Measurements from ENCODE around the gene SRGAP1. TPM values are rescaled to one million over a fixed set of nuclear protein-coding genes. Genes with fewer than 3 reads are reported as not detected.

The SRGAP1 gene
- total RNA-seq, 4 donors from 2014 or later: 7.2 to 22.9 (median 11.5) TPM

DNA sequence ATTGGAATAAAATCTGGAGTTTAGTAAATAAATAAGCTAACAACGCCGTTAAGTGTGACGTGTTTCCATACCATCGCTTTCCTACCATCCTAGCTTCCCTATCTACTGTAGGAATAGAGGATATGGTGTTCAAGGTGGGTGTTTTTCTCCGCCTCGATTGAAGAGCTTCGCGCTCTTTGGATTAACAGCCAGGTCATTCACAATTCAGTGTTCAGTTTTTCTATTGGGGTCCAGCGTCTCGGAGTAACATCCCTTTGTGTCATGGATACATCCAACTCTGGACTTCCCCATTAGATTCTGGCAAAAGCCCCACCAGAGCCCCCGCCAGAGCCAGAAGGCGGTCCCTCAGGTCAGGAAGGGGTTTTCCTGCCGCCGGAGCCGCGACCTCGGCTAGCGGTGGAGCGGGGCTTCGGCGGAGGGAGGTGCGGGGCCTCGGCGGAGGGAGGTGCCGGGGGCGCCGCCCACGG, 1.2 kb upstream of the SRGAP1 start:
- no peak for ATAC-seq
- Histone ChIP-seq H3K36me3 (no peaks in the 10 kb centered on the region), H3K9me3 (no peaks in the 10 kb centered on the region), H3K4me1 (peaks cover 0 to 36% (median 0%) of the 10 kb centered on the region in 3 donors), H3K27ac (peak overlapping the region; percentile 64 to 99 (median 98)), H3K27me3 (no peaks in the 10 kb centered on the region), H3K4me3 (peak overlapping the region; percentile 44 to 98)
- TF ChIP-seq, protein P1, sequence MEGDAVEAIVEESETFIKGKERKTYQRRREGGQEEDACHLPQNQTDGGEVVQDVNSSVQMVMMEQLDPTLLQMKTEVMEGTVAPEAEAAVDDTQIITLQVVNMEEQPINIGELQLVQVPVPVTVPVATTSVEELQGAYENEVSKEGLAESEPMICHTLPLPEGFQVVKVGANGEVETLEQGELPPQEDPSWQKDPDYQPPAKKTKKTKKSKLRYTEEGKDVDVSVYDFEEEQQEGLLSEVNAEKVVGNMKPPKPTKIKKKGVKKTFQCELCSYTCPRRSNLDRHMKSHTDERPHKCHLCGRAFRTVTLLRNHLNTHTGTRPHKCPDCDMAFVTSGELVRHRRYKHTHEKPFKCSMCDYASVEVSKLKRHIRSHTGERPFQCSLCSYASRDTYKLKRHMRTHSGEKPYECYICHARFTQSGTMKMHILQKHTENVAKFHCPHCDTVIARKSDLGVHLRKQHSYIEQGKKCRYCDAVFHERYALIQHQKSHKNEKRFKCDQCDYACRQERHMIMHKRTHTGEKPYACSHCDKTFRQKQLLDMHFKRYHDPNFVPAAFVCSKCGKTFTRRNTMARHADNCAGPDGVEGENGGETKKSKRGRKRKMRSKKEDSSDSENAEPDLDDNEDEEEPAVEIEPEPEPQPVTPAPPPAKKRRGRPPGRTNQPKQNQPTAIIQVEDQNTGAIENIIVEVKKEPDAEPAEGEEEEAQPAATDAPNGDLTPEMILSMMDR (IDR thresholded peaks at IDR 0.05): no peak
- TF ChIP-seq POLR2A (IDR thresholded peaks at IDR 0.05): no peak
- TF ChIP-seq POLR2AphosphoS5 (IDR thresholded peaks at IDR 0.05): no peak
- no peak for TF ChIP-seq EP300 (IDR thresholded peaks at IDR 0.05)
- 11 to 22% methylated on average over 8 to 10 of the region's 28 CpGs for WGBS, 2 donors (ENCODE audit: low coverage in 1 of 2)

DNA sequence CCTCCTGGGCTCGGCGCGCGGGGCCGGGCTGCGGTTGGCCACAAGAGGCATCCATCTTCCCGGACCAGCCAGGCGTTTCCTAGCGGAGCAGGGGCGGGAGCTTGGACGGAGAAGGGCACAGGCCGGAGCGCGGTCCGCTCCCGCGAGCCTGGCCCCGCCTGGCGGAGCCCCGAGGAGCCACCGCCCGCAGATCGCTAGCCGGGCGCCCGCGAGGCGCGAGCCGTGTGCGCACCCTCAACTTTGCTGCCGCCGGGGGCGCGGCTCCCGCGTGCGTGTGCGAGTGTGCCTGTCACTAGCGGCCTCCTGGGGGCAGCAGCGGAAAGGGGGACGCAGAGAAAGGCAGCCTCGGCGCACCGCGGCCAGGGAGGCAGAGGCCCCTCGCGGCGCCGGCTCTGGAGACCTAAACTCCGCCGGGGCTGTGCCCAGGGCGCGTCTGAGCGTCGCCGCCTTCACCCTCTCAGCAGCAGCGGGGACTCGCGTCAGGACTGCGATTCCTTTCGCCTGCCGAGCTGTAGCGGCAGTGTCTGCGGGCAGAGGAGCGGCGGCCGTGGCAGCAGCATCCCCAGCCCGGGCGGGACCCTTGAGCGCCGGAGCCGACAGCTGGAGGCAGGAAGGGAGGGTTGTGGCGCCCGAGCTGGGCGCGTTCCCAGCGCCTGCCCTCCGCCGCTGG, 644 bp upstream of the SRGAP1 start:
- Histone ChIP-seq H3K27me3 (no peaks in the 10 kb centered on the region), H3K27ac (peak overlapping the region; percentile 64 to 99 (median 98)), H3K9me3 (no peaks in the 10 kb centered on the region), H3K36me3 (no peaks in the 10 kb centered on the region), H3K4me3 (peak overlapping the region; percentile 44 to 98), H3K4me1 (peaks cover 0 to 41% (median 0%) of the 10 kb centered on the region in 3 donors)
- WGBS, 2 donors (ENCODE audit: low coverage in 1 of 2): no CpG with 5 or more reads among the region's 80 CpGs
- peak; percentile 95 for ATAC-seq
- peak; percentile 28 to 67 for TF ChIP-seq POLR2A (IDR thresholded peaks at IDR 0.05)
- peak; percentile 84 for TF ChIP-seq POLR2AphosphoS5 (IDR thresholded peaks at IDR 0.05)
- TF ChIP-seq EP300 (IDR thresholded peaks at IDR 0.05): no peak
- TF ChIP-seq, protein P1 (IDR thresholded peaks at IDR 0.05): peak; percentile 76 to 99 (median 97)

GRCh38 chr12:63845726-63846125, 1.2 kb downstream of the SRGAP1 start:
- ATAC-seq: no peak
- H3K27me3 ChIP-seq: no peaks in the 10 kb centered on the region
- TF ChIP-seq POLR2A (IDR thresholded peaks at IDR 0.05): no peak
- no peak for TF ChIP-seq POLR2AphosphoS5 (IDR thresholded peaks at IDR 0.05)
- TF ChIP-seq, protein P1 (IDR thresholded peaks at IDR 0.05): no peak
- H3K36me3 ChIP-seq: no peaks in the 10 kb centered on the region
- WGBS, 2 donors (ENCODE audit: low coverage in 1 of 2): 13 to 37% methylated on average over 2 of the region's 2 CpGs
- H3K27ac ChIP-seq: no peak overlapping the region
- H3K4me1 ChIP-seq: peaks cover 0 to 50% (median 0%) of the 10 kb centered on the region in 3 donors
- peak overlapping the region; percentile 44 to 98 for H3K4me3 ChIP-seq
- no peaks in the 10 kb centered on the region for H3K9me3 ChIP-seq

- H3K27ac ChIP-seq: no peak overlapping the region
- no peaks in the 10 kb centered on the region for H3K27me3 ChIP-seq
- 81 to 87% methylated on average over 5 to 6 of the region's 6 CpGs for WGBS, 2 donors (ENCODE audit: low coverage in 1 of 2)
- peaks cover 0 to 50% (median 0%) of the 10 kb centered on the region in 3 donors for H3K4me1 ChIP-seq
- TF ChIP-seq, protein P1 (IDR thresholded peaks at IDR 0.05): no peak
- TF ChIP-seq EP300 (IDR thresholded peaks at IDR 0.05) (no peak), POLR2AphosphoS5 (IDR thresholded peaks at IDR 0.05) (no peak), POLR2A (IDR thresholded peaks at IDR 0.05) (no peak)
- ATAC-seq: no peak
- peak overlapping the region; percentile 44 to 98 for H3K4me3 ChIP-seq
- H3K9me3 ChIP-seq: no peaks in the 10 kb centered on the region
- no peaks in the 10 kb centered on the region for H3K36me3 ChIP-seq
Observed at GRCh38 chr12:63846238-63846967, 1.9 kb downstream of the SRGAP1 start.

Data from gastroesophageal sphincter (tissue), 4 donors.